Gastrocnemius medialis (tissue), 4 donors: ENCODE measurements around the gene DCUN1D1. TPM values are rescaled to one million over a fixed set of nuclear protein-coding genes. Genes with fewer than 3 reads are reported as not detected.

Source experiments
- ATAC-seq, 2 donors: fragments of 150-250 bp; one replicate each; pipeline ENCODE4 v1.9.1; 2016
- DNase-seq, 2 donors: peaks; one replicate each; pipeline ENCODE4 v3.0.0-alpha.2; 2019
- H3K27ac ChIP-seq, 4 donors: fragments of 200-600 bp; sonication (generic); 1 replicate in 1 of 4; 2 replicates in 3 of 4; pipeline ENCODE4 v1.5.1; 2016 to 2018; ENCODE audit warnings: mild to moderate bottlenecking in 2 of 4, moderate library complexity in 1 of 4
- H3K27me3 ChIP-seq, 3 donors: fragments of 200-600 bp; sonication (generic) in 2 of 3; 1 replicate in 1 of 3; 2 replicates in 2 of 3; pipeline versions ENCODE4 v1.5.1 to v1.6.0; 2016 to 2019; ENCODE audit warnings: mild to moderate bottlenecking in 1 of 3, moderate library complexity in 1 of 3
- H3K36me3 ChIP-seq, 2 donors: fragments of 200-600 bp; sonication (generic) in 1 of 2; one replicate each; pipeline ENCODE4 v1.5.1; 2017 to 2018
- H3K4me1 ChIP-seq, 2 donors: fragments of 200-600 bp; sonication (generic) in 1 of 2; one replicate each; pipeline ENCODE4 v1.5.1; 2016 to 2017; ENCODE audit warnings: mild to moderate bottlenecking in 2 of 2
- H3K4me3 ChIP-seq, 4 donors: fragments of 200-600 bp; sonication (generic) in 3 of 4; 1 replicate in 1 of 4; 2 replicates in 3 of 4; pipeline ENCODE4 v1.5.1; 2016 to 2019; ENCODE audit warnings: mild to moderate bottlenecking in 2 of 4
- H3K9me3 ChIP-seq, 3 donors: fragments of 200-600 bp; sonication (generic) in 2 of 3; 1 replicate in 1 of 3; 2 replicates in 2 of 3; pipeline ENCODE4 v1.5.1; 2016 to 2019
- POLR2A ChIP-seq, 2 donors: fragments of 450-650 bp; IDR thresholded peaks; one replicate each; pipeline ENCODE4 v1.6.1; 2017; ENCODE audit warnings: antibody characterized with exemption in 2 of 2, mild to moderate bottlenecking in 2 of 2, moderate library complexity in 2 of 2
- in situ Hi-C, 4 donors: fragments of 200-750 bp; cut with MboI; loops; one replicate each; pipeline versions ENCODE4 v1.15.0 to v1.8.0; 2017; ENCODE audit warnings: low sequenced_read_pairs in 4 of 4
- intact Hi-C: fragments of 100-400 bp; cut with DNase I; formaldehyde crosslinking; loops from one replicate; pipeline ENCODE4 v1.15.1; 2023; ENCODE audit warnings: low total_unique reads
- total RNA-seq, 4 donors: library from RNA; depleted of rRNA; stranded (reverse); fragments of >200 nt; gene quantifications; one replicate each; pipeline versions ENCODE4 v1.1.0 to v1.2.3, GENCODE V29; 2016
- TF ChIP-seq, protein P1 (sequence below), 5 experiments: fragments of 450-650 bp in 3 of 5; fragments of 200-600 bp in 2 of 5; sonication (generic) in 2 of 5; IDR thresholded peaks in 4 of 5; conservative IDR thresholded peaks in 1 of 5; 1 replicate in 4 of 5; 2 replicates in 1 of 5; pipeline ENCODE4 v1.5.1; 2016 to 2019; ENCODE audit warnings: antibody characterized with exemption in 5 of 5, mild to moderate bottlenecking in 3 of 5, moderate library complexity in 3 of 5

The DCUN1D1 gene
- total RNA-seq, 4 donors from 2014 or later: 42.2 to 116 (median 54.4) TPM

DNA sequence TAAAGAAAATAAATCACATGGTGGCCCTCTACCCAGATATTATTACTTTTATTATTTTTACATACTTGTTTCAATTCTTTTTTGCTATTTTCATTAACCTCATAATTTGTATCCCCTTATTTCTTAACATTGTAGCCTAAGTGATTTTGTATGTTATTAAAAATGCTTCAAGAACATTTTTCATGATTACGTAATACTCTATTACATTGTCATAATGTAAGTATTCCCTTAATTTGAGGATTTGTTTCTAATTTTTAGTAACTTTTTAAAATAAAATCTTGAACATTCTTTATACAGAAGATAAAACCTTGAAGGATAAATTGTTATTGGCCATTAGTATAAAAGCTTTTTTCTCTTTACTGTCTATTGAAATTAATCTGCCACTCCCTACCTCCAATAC is 89.0 kb downstream of the DCUN1D1 start:
- TF ChIP-seq, protein P1, sequence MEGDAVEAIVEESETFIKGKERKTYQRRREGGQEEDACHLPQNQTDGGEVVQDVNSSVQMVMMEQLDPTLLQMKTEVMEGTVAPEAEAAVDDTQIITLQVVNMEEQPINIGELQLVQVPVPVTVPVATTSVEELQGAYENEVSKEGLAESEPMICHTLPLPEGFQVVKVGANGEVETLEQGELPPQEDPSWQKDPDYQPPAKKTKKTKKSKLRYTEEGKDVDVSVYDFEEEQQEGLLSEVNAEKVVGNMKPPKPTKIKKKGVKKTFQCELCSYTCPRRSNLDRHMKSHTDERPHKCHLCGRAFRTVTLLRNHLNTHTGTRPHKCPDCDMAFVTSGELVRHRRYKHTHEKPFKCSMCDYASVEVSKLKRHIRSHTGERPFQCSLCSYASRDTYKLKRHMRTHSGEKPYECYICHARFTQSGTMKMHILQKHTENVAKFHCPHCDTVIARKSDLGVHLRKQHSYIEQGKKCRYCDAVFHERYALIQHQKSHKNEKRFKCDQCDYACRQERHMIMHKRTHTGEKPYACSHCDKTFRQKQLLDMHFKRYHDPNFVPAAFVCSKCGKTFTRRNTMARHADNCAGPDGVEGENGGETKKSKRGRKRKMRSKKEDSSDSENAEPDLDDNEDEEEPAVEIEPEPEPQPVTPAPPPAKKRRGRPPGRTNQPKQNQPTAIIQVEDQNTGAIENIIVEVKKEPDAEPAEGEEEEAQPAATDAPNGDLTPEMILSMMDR (IDR thresholded peaks at IDR 0.05 in 4 of 5, conservative IDR thresholded peaks at IDR 0.05 in 1 of 5): no peak
- no peak for TF ChIP-seq POLR2A (IDR thresholded peaks at IDR 0.05)
- intact Hi-C loops (no loop called here), in situ Hi-C loops (no loop called here)
- Histone ChIP-seq H3K36me3 (peaks cover 0 to 32% of the 10 kb centered on the region in 2 donors), H3K27me3 (no peaks in the 10 kb centered on the region), H3K9me3 (no peaks in the 10 kb centered on the region), H3K27ac (no peak overlapping the region), H3K4me1 (peaks cover 7 to 8% of the 10 kb centered on the region in 2 donors), H3K4me3 (no peak overlapping the region)
- ATAC-seq (no peak), DNase-seq (no peak)

DNA sequence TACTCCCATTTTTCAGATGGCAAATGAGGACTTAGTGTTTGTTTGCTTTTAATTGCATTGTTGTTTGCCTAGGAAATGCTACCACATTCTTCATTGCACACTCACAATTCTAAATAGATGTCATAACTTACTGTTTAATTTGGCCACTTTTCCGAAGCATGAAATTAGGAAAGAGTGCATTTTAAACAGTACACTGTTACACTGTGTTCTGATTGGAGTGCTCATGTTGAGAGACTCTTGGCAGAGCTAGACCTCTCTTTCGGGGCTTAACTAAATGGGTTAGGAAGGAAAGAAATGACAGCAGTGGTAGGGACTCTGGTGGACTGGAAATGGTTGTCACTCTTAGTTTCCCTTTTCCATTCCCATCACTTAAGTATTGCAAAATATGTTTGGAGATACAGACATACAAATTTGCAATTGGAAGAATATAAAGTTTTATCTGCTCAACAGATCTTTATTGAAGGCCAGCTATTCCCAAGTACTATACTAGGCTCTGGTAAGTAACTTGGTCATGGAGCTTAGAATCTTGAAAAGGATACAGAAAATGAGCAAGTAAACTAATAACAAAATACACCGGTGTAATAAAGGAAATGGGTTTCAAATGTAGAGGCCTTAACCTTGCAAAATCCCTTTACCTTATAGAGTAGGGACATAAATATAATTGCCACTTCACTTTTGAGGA is 90.2 kb downstream of the DCUN1D1 start:
- H3K27ac ChIP-seq: no peak overlapping the region
- ATAC-seq (no peak), DNase-seq (no peak)
- no peaks in the 10 kb centered on the region for H3K4me1 ChIP-seq
- in situ Hi-C loops (no loop called here), intact Hi-C loops (no loop called here)
- peaks cover 0 to 32% of the 10 kb centered on the region in 2 donors for H3K36me3 ChIP-seq
- no peaks in the 10 kb centered on the region for H3K9me3 ChIP-seq
- H3K27me3 ChIP-seq: no peaks in the 10 kb centered on the region
- TF ChIP-seq, protein P1 (IDR thresholded peaks at IDR 0.05 in 4 of 5, conservative IDR thresholded peaks at IDR 0.05 in 1 of 5): no peak
- TF ChIP-seq POLR2A (IDR thresholded peaks at IDR 0.05): no peak
- no peak overlapping the region for H3K4me3 ChIP-seq

Other genes with a start within 250 kb of the DCUN1D1 start
- gene ATP11B, start 187.0 kb downstream of the DCUN1D1 start, total RNA-seq: 10 to 100 TPM; 16.3 to 44.6 (median 23.4) TPM
- gene MCCC1, start 119.0 kb upstream of the DCUN1D1 start, total RNA-seq: 10 to 100 TPM; 11.5 to 24.5 (median 20.6) TPM
- gene LAMP3, start 182.2 kb upstream of the DCUN1D1 start, total RNA-seq: not detected